UCSD-AML1 (cell line): ENCODE data around the gene GALNT2.

Experiments
- DNase-seq: peaks from one replicate; lab custom pipeline; 2025; ENCODE audit not compliant: unreplicated experiment; lab: John Stamatoyannopoulos, UW

The GALNT2 gene

GRCh38 chr1:230144010-230144614 lies 77.1 kb downstream of the GALNT2 start:
- no peak for DNase-seq

GRCh38 chr1:230144758-230145504 lies 77.9 kb downstream of the GALNT2 start:
- no peak for DNase-seq

- no peak for DNase-seq
These were observed 78.5 kb downstream of the GALNT2 start for GRCh38 chr1:230145505-230145899.

GRCh38 chr1:230145953-230146476 lies 79.0 kb downstream of the GALNT2 start:
- DNase-seq = peak; percentile 27

GRCh38 chr1:230146709-230147108 lies 79.7 kb downstream of the GALNT2 start:
- no peak for DNase-seq

- no peak for DNase-seq
These were observed 80.5 kb downstream of the GALNT2 start for GRCh38 chr1:230147253-230148125.

GRCh38 chr1:230148126-230148652 lies 81.2 kb downstream of the GALNT2 start:
- no peak for DNase-seq

- DNase-seq = no peak
These were observed 81.9 kb downstream of the GALNT2 start for GRCh38 chr1:230148768-230149469.

- peak; percentile 45 for DNase-seq
These were observed 82.9 kb downstream of the GALNT2 start for GRCh38 chr1:230149751-230150584.

- no peak for DNase-seq
These were observed 83.6 kb downstream of the GALNT2 start for GRCh38 chr1:230150615-230151014.

- no peak for DNase-seq
These were observed 85.0 kb downstream of the GALNT2 start for GRCh38 chr1:230151924-230152468.

GRCh38 chr1:230152999-230153398 lies 86.0 kb downstream of the GALNT2 start:
- DNase-seq = no peak

GRCh38 chr1:230153641-230154296 lies 86.7 kb downstream of the GALNT2 start:
- DNase-seq = no peak

- no peak for DNase-seq
These were observed 88.0 kb downstream of the GALNT2 start for GRCh38 chr1:230155021-230155420.

- no peak for DNase-seq
These were observed 89.0 kb downstream of the GALNT2 start for GRCh38 chr1:230156068-230156467.

GRCh38 chr1:230156536-230156935 lies 89.5 kb downstream of the GALNT2 start:
- DNase-seq = no peak

GRCh38 chr1:230157420-230158390 lies 90.7 kb downstream of the GALNT2 start:
- DNase-seq = no peak
